Right atrium auricular region (tissue), 2 donors: ENCODE data around the gene GDE1. TPM values are rescaled to one million over a fixed set of nuclear protein-coding genes. Genes with fewer than 3 reads are reported as not detected.

Experiments used
- DNase-seq: peaks from one replicate; pipeline ENCODE4 v3.0.0-alpha.2; 2019; ENCODE audit warnings: low spot score
- H3K27ac ChIP-seq, 2 donors: fragments of 200-600 bp; sonication (generic); 1 replicate in 1 of 2; 2 replicates in 1 of 2; pipeline ENCODE4 v1.5.1; 2016 to 2019
- H3K27me3 ChIP-seq, 2 donors: fragments of 200-600 bp; sonication (generic); one replicate each; pipeline versions ENCODE4 v1.5.1 to v1.6.0; 2017 to 2019
- H3K36me3 ChIP-seq: fragments of 200-600 bp; sonication (generic); one replicate; pipeline ENCODE4 v1.5.1; 2016
- H3K4me1 ChIP-seq, 2 donors: fragments of 200-600 bp; sonication (generic); one replicate each; pipeline versions ENCODE4 v1.5.1 to v1.6.0; 2017 to 2019
- H3K4me3 ChIP-seq, 2 donors: fragments of 200-600 bp; sonication (generic); 1 replicate in 1 of 2; 2 replicates in 1 of 2; pipeline ENCODE4 v1.5.1; 2017 to 2019; ENCODE audit warnings: mild to moderate bottlenecking in 1 of 2, moderate library complexity in 1 of 2
- H3K9me3 ChIP-seq, 2 donors: fragments of 200-600 bp; sonication (generic); one replicate each; pipeline ENCODE4 v1.5.1; 2019
- CTCF ChIP-seq, 2 donors: fragments of 200-600 bp; sonication (generic); IDR thresholded peaks; one replicate each; pipeline ENCODE4 v1.5.1; 2019; ENCODE audit warnings: antibody characterized with exemption in 2 of 2
- total RNA-seq, 2 donors: library from RNA; depleted of rRNA; stranded (reverse); fragments of >200 nt; gene quantifications; one replicate each; pipeline ENCODE4 v1.1.0, GENCODE V29; 2016

Gene GDE1
- total RNA-seq, 2 donors from 2014 or later, result 68.7 to 89.9 TPM

GRCh38 chr16:19503461-19504075 lies 18.3 kb downstream of the GDE1 start:
- H3K27me3 ChIP-seq, result no peaks in the 10 kb centered on the region
- no peak overlapping the region for H3K4me3 ChIP-seq
- H3K36me3 ChIP-seq, result peaks cover 53% of the 10 kb centered on the region
- DNase-seq, result no peak
- H3K9me3 ChIP-seq, result no peaks in the 10 kb centered on the region
- H3K27ac ChIP-seq, result no peak overlapping the region
- no peak for TF ChIP-seq CTCF (IDR thresholded peaks at IDR 0.05)
- peaks cover 0 to 11% of the 10 kb centered on the region in 2 donors for H3K4me1 ChIP-seq

GRCh38 chr16:19502395-19503131 lies 19.3 kb downstream of the GDE1 start:
- peak; percentile 66 for DNase-seq
- no peak overlapping the region for H3K4me3 ChIP-seq
- peak; percentile 47 to 78 for TF ChIP-seq CTCF (IDR thresholded peaks at IDR 0.05)
- H3K27me3 ChIP-seq, result no peaks in the 10 kb centered on the region
- H3K27ac ChIP-seq, result no peak overlapping the region
- H3K9me3 ChIP-seq, result no peaks in the 10 kb centered on the region
- H3K4me1 ChIP-seq, result peaks cover 0 to 11% of the 10 kb centered on the region in 2 donors
- peaks cover 53% of the 10 kb centered on the region for H3K36me3 ChIP-seq

GRCh38 chr16:19499481-19499880 lies 22.4 kb downstream of the GDE1 start:
- DNase-seq, result no peak
- H3K27me3 ChIP-seq, result no peaks in the 10 kb centered on the region
- H3K27ac ChIP-seq, result no peak overlapping the region
- no peak for TF ChIP-seq CTCF (IDR thresholded peaks at IDR 0.05)
- no peaks in the 10 kb centered on the region for H3K9me3 ChIP-seq
- H3K36me3 ChIP-seq, result peaks cover 44% of the 10 kb centered on the region
- no peak overlapping the region for H3K4me3 ChIP-seq
- H3K4me1 ChIP-seq, result no peaks in the 10 kb centered on the region

- peaks cover 39% of the 10 kb centered on the region for H3K36me3 ChIP-seq
- DNase-seq, result no peak
- H3K4me1 ChIP-seq, result no peaks in the 10 kb centered on the region
- H3K9me3 ChIP-seq, result no peaks in the 10 kb centered on the region
- TF ChIP-seq CTCF (IDR thresholded peaks at IDR 0.05), result no peak
- no peak overlapping the region for H3K4me3 ChIP-seq
- no peaks in the 10 kb centered on the region for H3K27me3 ChIP-seq
- no peak overlapping the region for H3K27ac ChIP-seq
These were observed 22.9 kb downstream of the GDE1 start for GRCh38 chr16:19499006-19499405.

GRCh38 chr16:19497176-19497575 lies 24.7 kb downstream of the GDE1 start:
- TF ChIP-seq CTCF (IDR thresholded peaks at IDR 0.05), result no peak
- Histone ChIP-seq H3K4me3 (no peak overlapping the region), H3K4me1 (no peaks in the 10 kb centered on the region), H3K36me3 (peaks cover 23% of the 10 kb centered on the region), H3K9me3 (no peaks in the 10 kb centered on the region), H3K27ac (no peak overlapping the region), H3K27me3 (no peaks in the 10 kb centered on the region)
- no peak for DNase-seq
